Spleen (tissue), 7 donors: ENCODE data around the gene PRKG2.

ENCODE experiments used
- CTCF ChIP-seq, 11 experiments: fragments of 200-600 bp in 7 of 11; fragments of 450-650 bp in 4 of 11; sonication (generic) in 4 of 11; IDR thresholded peaks in 8 of 11; conservative IDR thresholded peaks in 3 of 11; 1 replicate in 7 of 11; 2 replicates in 4 of 11; pipeline versions ENCODE4 v1.4.0 to v1.8.0; 2016 to 2021; ENCODE audit warnings: antibody characterized with exemption in 11 of 11, inconsistent platforms in 4 of 11, mild to moderate bottlenecking in 1 of 11
- POLR2AphosphoS5 ChIP-seq, 3 donors: sonication (generic); formaldehyde crosslinking; IDR thresholded peaks; one replicate each; pipeline ENCODE4 v1.5.1; 2017; ENCODE audit warnings: antibody characterized with exemption in 3 of 3
- donor health status: DM: no; HTN: no; CAD: no; lungs with moderate emphysema.
- donor health status: DM: no; HTN: no; CAD: no.
- donor health status: DM: no; HTN: no; CAD: no.

GRCh38 chr4:81106150-81106549 lies 108.9 kb downstream of the PRKG2 start:
- TF ChIP-seq CTCF (IDR thresholded peaks at IDR 0.05 in 8 of 11, conservative IDR thresholded peaks at IDR 0.05 in 3 of 11): no peak
- no peak for TF ChIP-seq POLR2AphosphoS5 (IDR thresholded peaks at IDR 0.05)
